ENCODE measurements around the gene STXBP3. TPM values are rescaled to one million over a fixed set of nuclear protein-coding genes. Genes with fewer than 3 reads are reported as not detected.
"Not testable (repeated sequence)": the region's sequence is repeated elsewhere in the genome, so short reads cannot be mapped to it uniquely, and the experiment has no call there.

STXBP3 gene
- total RNA-seq, 6 experiments from 2014 or later, result 42.2 to 44.6 (median 43.5) TPM

GRCh38 chr1:108777839-108778238 lies 31.4 kb downstream of the STXBP3 start:
- peaks cover 3% of the 10 kb centered on the region; the same call in 1 of the 2 replicates for H3K27me3 Mint-ChIP-seq (ENCODE audit: insufficient read depth)
- no peak for DNase-seq
- H3K4me1 Mint-ChIP-seq (ENCODE audit: low read depth), result no peaks in the 10 kb centered on the region
- no peak for TF ChIP-seq CTCF (IDR thresholded peaks at IDR 0.05)
- no peak overlapping the region for H3K4me3 Mint-ChIP-seq
- no peaks in the 10 kb centered on the region for H3K9me3 Mint-ChIP-seq
- H3K36me3 Mint-ChIP-seq (ENCODE audit: low read depth), result peaks cover 30% of the 10 kb centered on the region
- H3K27ac Mint-ChIP-seq, result no peak overlapping the region

GRCh38 chr1:108779455-108779854 lies 33.0 kb downstream of the STXBP3 start:
- no peak overlapping the region for H3K27ac Mint-ChIP-seq
- H3K9me3 Mint-ChIP-seq, result peaks cover 13% of the 10 kb centered on the region
- DNase-seq, result no peak
- peaks cover 2% of the 10 kb centered on the region for H3K27me3 Mint-ChIP-seq (ENCODE audit: insufficient read depth)
- peaks cover 38% of the 10 kb centered on the region for H3K36me3 Mint-ChIP-seq (ENCODE audit: low read depth)
- no peaks in the 10 kb centered on the region for H3K4me1 Mint-ChIP-seq (ENCODE audit: low read depth)
- no peak overlapping the region for H3K4me3 Mint-ChIP-seq
- no peak for TF ChIP-seq CTCF (IDR thresholded peaks at IDR 0.05)

- H3K36me3 Mint-ChIP-seq (ENCODE audit: low read depth), result peaks cover 45% of the 10 kb centered on the region
- no peak overlapping the region for H3K4me3 Mint-ChIP-seq
- DNase-seq, result no peak
- no peaks in the 10 kb centered on the region for H3K4me1 Mint-ChIP-seq (ENCODE audit: low read depth)
- no peak for TF ChIP-seq CTCF (IDR thresholded peaks at IDR 0.05)
- peaks cover 1% of the 10 kb centered on the region for H3K27me3 Mint-ChIP-seq (ENCODE audit: insufficient read depth)
- H3K9me3 Mint-ChIP-seq, result peaks cover 29% of the 10 kb centered on the region
- no peak overlapping the region for H3K27ac Mint-ChIP-seq
Measured at GRCh38 chr1:108780937-108781574, 34.6 kb downstream of the STXBP3 start.

GRCh38 chr1:108781575-108781944 lies 35.1 kb downstream of the STXBP3 start:
- H3K4me3 Mint-ChIP-seq; H3K27me3 Mint-ChIP-seq (ENCODE audit: insufficient read depth): not testable (repeated sequence)

GRCh38 chr1:108785264-108785663 lies 38.8 kb downstream of the STXBP3 start:
- Mint-ChIP-seq H3K36me3 (ENCODE audit: low read depth) (peaks cover 73% of the 10 kb centered on the region), H3K4me1 (ENCODE audit: low read depth) (no peaks in the 10 kb centered on the region), H3K27ac (no peak overlapping the region), H3K4me3 (no peak overlapping the region), H3K27me3 (ENCODE audit: insufficient read depth) (peaks cover 1% of the 10 kb centered on the region), H3K9me3 (peaks cover 29% of the 10 kb centered on the region)
- DNase-seq, result no peak
- TF ChIP-seq CTCF (IDR thresholded peaks at IDR 0.05), result no peak

More at GRCh38 chr1:108781575-108781944, 35.1 kb downstream of the STXBP3 start:
- not testable (repeated sequence) for H3K4me1 Mint-ChIP-seq (ENCODE audit: low read depth); DNase-seq; H3K27ac Mint-ChIP-seq
- peaks cover 50% of the 10 kb centered on the region for H3K36me3 Mint-ChIP-seq (ENCODE audit: low read depth)
- peaks cover 29% of the 10 kb centered on the region for H3K9me3 Mint-ChIP-seq

- no peak for DNase-seq
- H3K4me3 Mint-ChIP-seq, result no peak overlapping the region
Measured at GRCh38 chr1:108785880-108786279, 39.4 kb downstream of the STXBP3 start.

More at GRCh38 chr1:108785880-108786279, 39.4 kb downstream of the STXBP3 start:
- no peak overlapping the region for H3K27ac Mint-ChIP-seq
- peaks cover 1% of the 10 kb centered on the region for H3K27me3 Mint-ChIP-seq (ENCODE audit: insufficient read depth)
- TF ChIP-seq CTCF (IDR thresholded peaks at IDR 0.05), result no peak
- peaks cover 79% of the 10 kb centered on the region for H3K36me3 Mint-ChIP-seq (ENCODE audit: low read depth)
- no peaks in the 10 kb centered on the region for H3K4me1 Mint-ChIP-seq (ENCODE audit: low read depth)
- peaks cover 29% of the 10 kb centered on the region for H3K9me3 Mint-ChIP-seq

All from HFFc6 (cell line).